Tibial nerve (tissue), 4 donors: Measurements from ENCODE around the gene GALNS.

Source experiments
- EP300 ChIP-seq, 2 donors: sonication (generic); formaldehyde crosslinking; IDR thresholded peaks; one replicate each; pipeline ENCODE4 v1.6.1; 2017; ENCODE audit warnings: antibody characterized with exemption in 2 of 2, mild to moderate bottlenecking in 1 of 2
- POLR2A ChIP-seq, 2 donors: fragments of 450-650 bp; IDR thresholded peaks; one replicate each; pipeline ENCODE4 v1.6.1; 2017; ENCODE audit warnings: antibody characterized with exemption in 2 of 2, mild to moderate bottlenecking in 2 of 2, moderate library complexity in 2 of 2
- TF ChIP-seq, protein P1 (sequence below), 5 experiments: fragments of 200-600 bp in 3 of 5; fragments of 450-650 bp in 2 of 5; sonication (generic) in 3 of 5; IDR thresholded peaks; one replicate each; pipeline ENCODE4 v1.5.1; 2016 to 2019; ENCODE audit warnings: antibody characterized with exemption in 5 of 5, mild to moderate bottlenecking in 3 of 5, moderate library complexity in 2 of 5

DNA sequence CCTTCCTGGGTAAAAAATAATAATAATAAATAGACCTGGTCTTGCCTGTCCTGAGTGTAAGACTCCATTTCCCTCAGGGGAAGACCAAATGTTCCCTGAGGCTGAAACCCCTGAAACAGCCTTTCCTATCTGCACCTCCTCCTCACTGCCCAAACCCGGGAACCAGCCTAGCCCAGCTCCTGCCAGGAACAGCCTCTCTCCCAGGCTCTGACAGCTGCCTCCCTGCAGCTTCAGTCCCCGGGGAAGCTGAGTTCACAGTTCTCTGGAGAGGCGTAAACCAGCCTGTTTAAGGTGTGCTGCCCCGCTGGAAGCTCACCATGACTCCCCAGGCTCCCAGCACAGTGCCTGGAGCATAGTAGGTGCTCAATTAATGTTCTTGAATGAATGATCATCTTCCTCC, 60.5 kb downstream of the GALNS start:
- TF ChIP-seq, protein P1, sequence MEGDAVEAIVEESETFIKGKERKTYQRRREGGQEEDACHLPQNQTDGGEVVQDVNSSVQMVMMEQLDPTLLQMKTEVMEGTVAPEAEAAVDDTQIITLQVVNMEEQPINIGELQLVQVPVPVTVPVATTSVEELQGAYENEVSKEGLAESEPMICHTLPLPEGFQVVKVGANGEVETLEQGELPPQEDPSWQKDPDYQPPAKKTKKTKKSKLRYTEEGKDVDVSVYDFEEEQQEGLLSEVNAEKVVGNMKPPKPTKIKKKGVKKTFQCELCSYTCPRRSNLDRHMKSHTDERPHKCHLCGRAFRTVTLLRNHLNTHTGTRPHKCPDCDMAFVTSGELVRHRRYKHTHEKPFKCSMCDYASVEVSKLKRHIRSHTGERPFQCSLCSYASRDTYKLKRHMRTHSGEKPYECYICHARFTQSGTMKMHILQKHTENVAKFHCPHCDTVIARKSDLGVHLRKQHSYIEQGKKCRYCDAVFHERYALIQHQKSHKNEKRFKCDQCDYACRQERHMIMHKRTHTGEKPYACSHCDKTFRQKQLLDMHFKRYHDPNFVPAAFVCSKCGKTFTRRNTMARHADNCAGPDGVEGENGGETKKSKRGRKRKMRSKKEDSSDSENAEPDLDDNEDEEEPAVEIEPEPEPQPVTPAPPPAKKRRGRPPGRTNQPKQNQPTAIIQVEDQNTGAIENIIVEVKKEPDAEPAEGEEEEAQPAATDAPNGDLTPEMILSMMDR (IDR thresholded peaks at IDR 0.05), result no peak
- no peak for TF ChIP-seq POLR2A (IDR thresholded peaks at IDR 0.05)
- TF ChIP-seq EP300 (IDR thresholded peaks at IDR 0.05), result no peak
